ENCODE measurements around the gene IQGAP1. TPM values are rescaled to one million over a fixed set of nuclear protein-coding genes. Genes with fewer than 3 reads are reported as not detected.

Gene IQGAP1
- polyA plus RNA-seq, 2 of the 4 experiments (the other 2 are of a cell fraction): 100 to 168 TPM

DNA sequence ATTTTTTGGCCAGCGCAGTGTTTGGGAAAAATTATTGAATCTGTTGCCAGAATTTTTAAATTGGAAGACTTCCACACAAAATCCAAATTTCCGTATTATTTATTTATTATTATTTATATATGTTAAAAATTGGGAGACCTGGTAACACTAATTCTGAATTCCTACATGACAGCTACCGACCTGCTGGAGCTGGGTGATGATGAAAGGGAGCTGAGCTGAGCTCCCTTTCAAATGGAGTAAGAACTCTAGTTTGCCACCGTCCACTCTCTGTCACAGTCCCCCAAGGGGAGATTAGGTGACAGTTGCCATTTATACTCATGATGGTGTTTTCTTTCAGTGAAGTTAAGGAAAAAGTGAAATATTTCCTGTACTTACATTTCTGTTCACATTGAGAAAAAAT, 143.1 kb downstream of the IQGAP1 start:
- FAIRE-seq (no peak), DNase-seq (ENCODE audit: low read depth in 1 of 2, low spot score in 1 of 2) (no peak), ATAC-seq (no peak)
- TF ChIP-seq JUNB (IDR thresholded peaks at IDR 0.05): no peak
- no peak for TF ChIP-seq CBX2 (IDR thresholded peaks at IDR 0.05; ENCODE audit: borderline replicate concordance, low read depth)
- TF ChIP-seq CBX8 (IDR thresholded peaks at IDR 0.05): no peak
- no peak for TF ChIP-seq BHLHE40 (IDR thresholded peaks at IDR 0.05; ENCODE audit: low read depth, low read length)
- no peak for TF ChIP-seq POLR2AphosphoS2 (conservative IDR thresholded peaks at IDR 0.05; ENCODE audit: low read length)
- TF ChIP-seq TP53 (CRISPR knock-in tag; IDR thresholded peaks at IDR 0.05): no peak
- TF ChIP-seq, protein P1, sequence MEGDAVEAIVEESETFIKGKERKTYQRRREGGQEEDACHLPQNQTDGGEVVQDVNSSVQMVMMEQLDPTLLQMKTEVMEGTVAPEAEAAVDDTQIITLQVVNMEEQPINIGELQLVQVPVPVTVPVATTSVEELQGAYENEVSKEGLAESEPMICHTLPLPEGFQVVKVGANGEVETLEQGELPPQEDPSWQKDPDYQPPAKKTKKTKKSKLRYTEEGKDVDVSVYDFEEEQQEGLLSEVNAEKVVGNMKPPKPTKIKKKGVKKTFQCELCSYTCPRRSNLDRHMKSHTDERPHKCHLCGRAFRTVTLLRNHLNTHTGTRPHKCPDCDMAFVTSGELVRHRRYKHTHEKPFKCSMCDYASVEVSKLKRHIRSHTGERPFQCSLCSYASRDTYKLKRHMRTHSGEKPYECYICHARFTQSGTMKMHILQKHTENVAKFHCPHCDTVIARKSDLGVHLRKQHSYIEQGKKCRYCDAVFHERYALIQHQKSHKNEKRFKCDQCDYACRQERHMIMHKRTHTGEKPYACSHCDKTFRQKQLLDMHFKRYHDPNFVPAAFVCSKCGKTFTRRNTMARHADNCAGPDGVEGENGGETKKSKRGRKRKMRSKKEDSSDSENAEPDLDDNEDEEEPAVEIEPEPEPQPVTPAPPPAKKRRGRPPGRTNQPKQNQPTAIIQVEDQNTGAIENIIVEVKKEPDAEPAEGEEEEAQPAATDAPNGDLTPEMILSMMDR (IDR thresholded peaks at IDR 0.05): no peak
- TF ChIP-seq HOXA7 (CRISPR knock-in tag; IDR thresholded peaks at IDR 0.05): no peak
- no peak for TF ChIP-seq CHD2 (IDR thresholded peaks at IDR 0.05; ENCODE audit: low read length, partially characterized antibody)
- WGBS (ENCODE audit: missing lambda C conversion rate): 65% methylated on average over 4 of the region's 4 CpGs
- H3K4me1 ChIP-seq: peaks cover 13% of the 10 kb centered on the region; the same call in 2 of the 3 replicates
- H3K4me2 ChIP-seq: peak overlapping the region; percentile 87
- CTCF ChIA-PET: interaction anchor here (0.9 to 2.8 kb wide), 6 partner anchors 9 to 211 kb away, joined by 3 to 12 read pairs (median 6); no protein-coding TSS in a partner anchor
- H3K4me3 ChIP-seq: peak overlapping the region; percentile 66
- H3K9me3 ChIP-seq: no peaks in the 10 kb centered on the region
- POLR2A ChIA-PET: interaction anchor here (0.6 to 1.6 kb wide), 5 partner anchors 12 to 186 kb away, joined by 3 to 6 read pairs (median 4); partner anchors contain the start of genes BLM and IQGAP1
- peak overlapping the region in 1 of 2 experiments; percentile 96; a peak in 3 of 6 replicates for H3K27ac ChIP-seq

DNA sequence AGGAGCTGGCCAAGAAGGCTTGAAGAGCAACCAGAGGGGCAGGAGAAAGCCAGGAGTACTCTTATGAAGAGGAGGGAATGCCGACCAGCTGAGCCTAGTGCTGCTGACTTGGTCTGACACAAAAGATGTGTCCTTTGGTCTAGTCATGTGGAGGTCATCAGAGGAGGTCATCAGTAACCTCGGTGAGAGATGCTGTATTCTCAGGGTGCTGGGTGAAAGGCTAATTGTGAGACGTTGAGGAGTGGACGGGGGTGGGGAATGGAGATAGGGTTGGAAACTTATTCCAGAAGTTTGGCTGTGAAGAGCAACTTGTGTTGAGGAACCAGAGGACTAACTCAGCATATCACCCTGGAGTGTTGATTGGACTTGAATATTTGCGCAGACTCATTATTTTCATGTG, 147.2 kb downstream of the IQGAP1 start:
- no peaks in the 10 kb centered on the region for H3K9me3 ChIP-seq
- ATAC-seq (no peak), DNase-seq (ENCODE audit: low read depth in 1 of 2, low spot score in 1 of 2) (no peak), FAIRE-seq (no peak)
- TF ChIP-seq, protein P2, sequence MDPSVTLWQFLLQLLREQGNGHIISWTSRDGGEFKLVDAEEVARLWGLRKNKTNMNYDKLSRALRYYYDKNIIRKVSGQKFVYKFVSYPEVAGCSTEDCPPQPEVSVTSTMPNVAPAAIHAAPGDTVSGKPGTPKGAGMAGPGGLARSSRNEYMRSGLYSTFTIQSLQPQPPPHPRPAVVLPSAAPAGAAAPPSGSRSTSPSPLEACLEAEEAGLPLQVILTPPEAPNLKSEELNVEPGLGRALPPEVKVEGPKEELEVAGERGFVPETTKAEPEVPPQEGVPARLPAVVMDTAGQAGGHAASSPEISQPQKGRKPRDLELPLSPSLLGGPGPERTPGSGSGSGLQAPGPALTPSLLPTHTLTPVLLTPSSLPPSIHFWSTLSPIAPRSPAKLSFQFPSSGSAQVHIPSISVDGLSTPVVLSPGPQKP (IDR thresholded peaks at IDR 0.05; ENCODE audit: low read depth, low read length): no peak
- no peak for TF ChIP-seq FOSB (CRISPR knock-in tag; IDR thresholded peaks at IDR 0.05)
- TF ChIP-seq BHLHE40 (IDR thresholded peaks at IDR 0.05; ENCODE audit: low read depth, low read length): no peak
- TF ChIP-seq, protein P3, sequence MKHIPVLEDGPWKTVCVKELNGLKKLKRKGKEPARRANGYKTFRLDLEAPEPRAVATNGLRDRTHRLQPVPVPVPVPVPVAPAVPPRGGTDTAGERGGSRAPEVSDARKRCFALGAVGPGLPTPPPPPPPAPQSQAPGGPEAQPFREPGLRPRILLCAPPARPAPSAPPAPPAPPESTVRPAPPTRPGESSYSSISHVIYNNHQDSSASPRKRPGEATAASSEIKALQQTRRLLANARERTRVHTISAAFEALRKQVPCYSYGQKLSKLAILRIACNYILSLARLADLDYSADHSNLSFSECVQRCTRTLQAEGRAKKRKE (CRISPR knock-in tag; IDR thresholded peaks at IDR 0.05; ENCODE audit: low read depth): no peak
- TF ChIP-seq EHMT2 (IDR thresholded peaks at IDR 0.05; ENCODE audit: low read depth): no peak
- no peak for TF ChIP-seq POLR2A (IDR thresholded peaks at IDR 0.05; ENCODE audit: low read length)
- no peak for TF ChIP-seq FOSL2 (IDR thresholded peaks at IDR 0.05)
- TF ChIP-seq FOSL2 (CRISPR knock-in tag; IDR thresholded peaks at IDR 0.05): no peak
- no peak for TF ChIP-seq HOXB13 (CRISPR knock-in tag; IDR thresholded peaks at IDR 0.05; ENCODE audit: low read depth)
- no peak for TF ChIP-seq RNF2 (IDR thresholded peaks at IDR 0.05; ENCODE audit: borderline replicate concordance, low read depth)
- TF ChIP-seq, protein P4, sequence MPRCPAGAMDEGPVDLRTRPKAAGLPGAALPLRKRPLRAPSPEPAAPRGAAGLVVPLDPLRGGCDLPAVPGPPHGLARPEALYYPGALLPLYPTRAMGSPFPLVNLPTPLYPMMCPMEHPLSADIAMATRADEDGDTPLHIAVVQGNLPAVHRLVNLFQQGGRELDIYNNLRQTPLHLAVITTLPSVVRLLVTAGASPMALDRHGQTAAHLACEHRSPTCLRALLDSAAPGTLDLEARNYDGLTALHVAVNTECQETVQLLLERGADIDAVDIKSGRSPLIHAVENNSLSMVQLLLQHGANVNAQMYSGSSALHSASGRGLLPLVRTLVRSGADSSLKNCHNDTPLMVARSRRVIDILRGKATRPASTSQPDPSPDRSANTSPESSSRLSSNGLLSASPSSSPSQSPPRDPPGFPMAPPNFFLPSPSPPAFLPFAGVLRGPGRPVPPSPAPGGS (IDR thresholded peaks at IDR 0.05): no peak
- no peak for TF ChIP-seq EP300 (IDR thresholded peaks at IDR 0.05)
- TF ChIP-seq, protein P5, sequence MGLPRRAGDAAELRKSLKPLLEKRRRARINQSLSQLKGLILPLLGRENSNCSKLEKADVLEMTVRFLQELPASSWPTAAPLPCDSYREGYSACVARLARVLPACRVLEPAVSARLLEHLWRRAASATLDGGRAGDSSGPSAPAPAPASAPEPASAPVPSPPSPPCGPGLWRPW (IDR thresholded peaks at IDR 0.05): no peak
- TF ChIP-seq ESRRA (IDR thresholded peaks at IDR 0.05; ENCODE audit: borderline replicate concordance, low read length): no peak
- ChIA-PET CTCF (interaction anchor here (0.6 to 2.3 kb wide), 7 partner anchors 15 to 400 kb away, joined by 3 to 12 read pairs (median 3); partner anchors contain the start of gene UNC45A), POLR2A (no interaction called here)
- H3K27ac ChIP-seq: no peak overlapping the region
- H3K4me2 ChIP-seq: no peak overlapping the region
- no peak overlapping the region for H3K4me3 ChIP-seq
- H3K4me1 ChIP-seq: peaks cover 9% of the 10 kb centered on the region; the same call in 1 of the 3 replicates
- 89% methylated on average over 5 of the region's 5 CpGs for WGBS (ENCODE audit: missing lambda C conversion rate)

Measured in A549 (cell line).